Measurements from ENCODE around the gene STK38L. TPM values are rescaled to one million over a fixed set of nuclear protein-coding genes. Genes with fewer than 3 reads are reported as not detected.
"Not testable (repeated sequence)": the region's sequence is repeated elsewhere in the genome, so short reads cannot be mapped to it uniquely, and the experiment has no call there.

STK38L gene
- total RNA-seq, 1 experiment from 2014 or later: 25.2 TPM

DNA sequence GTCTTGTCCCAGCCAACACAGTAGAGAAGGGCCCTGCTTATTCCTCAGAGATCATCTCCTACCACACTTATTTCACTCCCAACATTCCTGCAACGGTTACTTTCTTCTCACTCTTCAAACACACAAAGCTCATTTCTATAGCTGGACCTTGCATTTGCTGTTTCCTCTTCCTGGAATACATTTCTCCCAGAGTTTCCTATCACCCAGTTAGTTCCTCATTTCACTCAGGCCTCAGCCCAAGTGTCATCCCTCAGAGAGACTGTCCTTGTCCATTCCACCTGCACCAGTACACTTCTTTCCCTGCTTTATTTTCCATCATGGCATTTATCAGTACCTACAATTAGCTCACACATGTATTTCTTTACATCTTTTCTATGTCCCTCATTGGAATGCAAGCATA is 14.7 kb upstream of the STK38L start:
- CTCF ChIA-PET: no interaction called here
- Histone ChIP-seq H3K4me3 (ENCODE audit: low read depth in 2 of 2, low read length in 2 of 2) (no peak overlapping the region), H3K36me3 (ENCODE audit: control insufficient read depth, insufficient read depth, low read length) (no peaks in the 10 kb centered on the region), H3K4me1 (ENCODE audit: control insufficient read depth, insufficient read depth, low read length) (no peaks in the 10 kb centered on the region), H3K9me3 (ENCODE audit: control insufficient read depth, insufficient read depth, low read depth, low read length) (no peaks in the 10 kb centered on the region), H3K27ac (ENCODE audit: low read length) (no peak overlapping the region), H3K27me3 (ENCODE audit: control insufficient read depth, insufficient read depth, low read length) (peaks cover 3% of the 10 kb centered on the region; the same call in 1 of the 2 replicates)
- no peak for ATAC-seq
- POLR2A ChIA-PET: no interaction called here
- TF ChIP-seq, protein P1, sequence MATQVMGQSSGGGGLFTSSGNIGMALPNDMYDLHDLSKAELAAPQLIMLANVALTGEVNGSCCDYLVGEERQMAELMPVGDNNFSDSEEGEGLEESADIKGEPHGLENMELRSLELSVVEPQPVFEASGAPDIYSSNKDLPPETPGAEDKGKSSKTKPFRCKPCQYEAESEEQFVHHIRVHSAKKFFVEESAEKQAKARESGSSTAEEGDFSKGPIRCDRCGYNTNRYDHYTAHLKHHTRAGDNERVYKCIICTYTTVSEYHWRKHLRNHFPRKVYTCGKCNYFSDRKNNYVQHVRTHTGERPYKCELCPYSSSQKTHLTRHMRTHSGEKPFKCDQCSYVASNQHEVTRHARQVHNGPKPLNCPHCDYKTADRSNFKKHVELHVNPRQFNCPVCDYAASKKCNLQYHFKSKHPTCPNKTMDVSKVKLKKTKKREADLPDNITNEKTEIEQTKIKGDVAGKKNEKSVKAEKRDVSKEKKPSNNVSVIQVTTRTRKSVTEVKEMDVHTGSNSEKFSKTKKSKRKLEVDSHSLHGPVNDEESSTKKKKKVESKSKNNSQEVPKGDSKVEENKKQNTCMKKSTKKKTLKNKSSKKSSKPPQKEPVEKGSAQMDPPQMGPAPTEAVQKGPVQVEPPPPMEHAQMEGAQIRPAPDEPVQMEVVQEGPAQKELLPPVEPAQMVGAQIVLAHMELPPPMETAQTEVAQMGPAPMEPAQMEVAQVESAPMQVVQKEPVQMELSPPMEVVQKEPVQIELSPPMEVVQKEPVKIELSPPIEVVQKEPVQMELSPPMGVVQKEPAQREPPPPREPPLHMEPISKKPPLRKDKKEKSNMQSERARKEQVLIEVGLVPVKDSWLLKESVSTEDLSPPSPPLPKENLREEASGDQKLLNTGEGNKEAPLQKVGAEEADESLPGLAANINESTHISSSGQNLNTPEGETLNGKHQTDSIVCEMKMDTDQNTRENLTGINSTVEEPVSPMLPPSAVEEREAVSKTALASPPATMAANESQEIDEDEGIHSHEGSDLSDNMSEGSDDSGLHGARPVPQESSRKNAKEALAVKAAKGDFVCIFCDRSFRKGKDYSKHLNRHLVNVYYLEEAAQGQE (IDR thresholded peaks at IDR 0.05; ENCODE audit: insufficient read depth in 1 of 2, low read depth in 2 of 2, low read length in 1 of 2): no peak
- TF ChIP-seq POLR2AphosphoS5 (IDR thresholded peaks at IDR 0.05; ENCODE audit: low read depth, low read length) (no peak), SIN3A (IDR thresholded peaks at IDR 0.05; ENCODE audit: borderline replicate concordance, insufficient read depth, low read depth, low read length) (no peak), TCF7L2 (IDR thresholded peaks at IDR 0.05; ENCODE audit: low read depth, low read length) (no peak)
- TF ChIP-seq, protein P2, sequence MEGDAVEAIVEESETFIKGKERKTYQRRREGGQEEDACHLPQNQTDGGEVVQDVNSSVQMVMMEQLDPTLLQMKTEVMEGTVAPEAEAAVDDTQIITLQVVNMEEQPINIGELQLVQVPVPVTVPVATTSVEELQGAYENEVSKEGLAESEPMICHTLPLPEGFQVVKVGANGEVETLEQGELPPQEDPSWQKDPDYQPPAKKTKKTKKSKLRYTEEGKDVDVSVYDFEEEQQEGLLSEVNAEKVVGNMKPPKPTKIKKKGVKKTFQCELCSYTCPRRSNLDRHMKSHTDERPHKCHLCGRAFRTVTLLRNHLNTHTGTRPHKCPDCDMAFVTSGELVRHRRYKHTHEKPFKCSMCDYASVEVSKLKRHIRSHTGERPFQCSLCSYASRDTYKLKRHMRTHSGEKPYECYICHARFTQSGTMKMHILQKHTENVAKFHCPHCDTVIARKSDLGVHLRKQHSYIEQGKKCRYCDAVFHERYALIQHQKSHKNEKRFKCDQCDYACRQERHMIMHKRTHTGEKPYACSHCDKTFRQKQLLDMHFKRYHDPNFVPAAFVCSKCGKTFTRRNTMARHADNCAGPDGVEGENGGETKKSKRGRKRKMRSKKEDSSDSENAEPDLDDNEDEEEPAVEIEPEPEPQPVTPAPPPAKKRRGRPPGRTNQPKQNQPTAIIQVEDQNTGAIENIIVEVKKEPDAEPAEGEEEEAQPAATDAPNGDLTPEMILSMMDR (IDR thresholded peaks at IDR 0.05): no peak
- intact Hi-C loops (cut with micrococcal nuclease; ENCODE audit: unreplicated experiment) (no loop called here), in situ Hi-C loops (cut with HindIII; ENCODE audit: low pct_unique_long_range_greater_than_20kb, low sequenced_read_pairs) (no loop called here)
- BruUV-seq (replicated peaks): no TSS peak
- DNase-seq (ENCODE audit: low read depth, low spot score): no peak

DNA sequence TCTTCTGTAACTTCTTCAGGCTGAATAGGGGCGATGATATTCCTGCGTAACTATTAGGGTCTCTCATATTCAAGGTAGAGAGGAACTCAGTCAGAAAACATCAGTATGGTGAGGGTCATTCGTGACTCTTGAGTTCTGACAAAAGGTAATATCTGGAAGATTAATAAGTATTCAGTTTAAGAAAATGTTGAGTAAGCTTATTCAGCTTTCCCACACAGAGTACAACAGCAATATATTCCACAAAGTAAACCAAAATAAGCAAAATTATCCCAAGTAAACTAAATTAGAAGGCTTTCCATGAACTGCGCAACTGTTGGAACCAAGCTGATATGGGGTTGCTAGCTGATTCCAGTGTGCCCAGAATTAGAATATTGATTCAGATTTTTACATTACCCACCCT is 12.7 kb upstream of the STK38L start:
- BruUV-seq (replicated peaks); CTCF ChIA-PET; H3K36me3 ChIP-seq (ENCODE audit: control insufficient read depth, insufficient read depth, low read length); in situ Hi-C loops (cut with HindIII; ENCODE audit: low pct_unique_long_range_greater_than_20kb, low sequenced_read_pairs); DNase-seq (ENCODE audit: low read depth, low spot score); H3K4me3 ChIP-seq (ENCODE audit: low read depth in 2 of 2, low read length in 2 of 2); H3K27me3 ChIP-seq (ENCODE audit: control insufficient read depth, insufficient read depth, low read length); ATAC-seq; POLR2A ChIA-PET; intact Hi-C loops (cut with micrococcal nuclease; ENCODE audit: unreplicated experiment); H3K4me1 ChIP-seq (ENCODE audit: control insufficient read depth, insufficient read depth, low read length); H3K9me3 ChIP-seq (ENCODE audit: control insufficient read depth, insufficient read depth, low read depth, low read length); H3K27ac ChIP-seq (ENCODE audit: low read length): not testable (repeated sequence)

DNA sequence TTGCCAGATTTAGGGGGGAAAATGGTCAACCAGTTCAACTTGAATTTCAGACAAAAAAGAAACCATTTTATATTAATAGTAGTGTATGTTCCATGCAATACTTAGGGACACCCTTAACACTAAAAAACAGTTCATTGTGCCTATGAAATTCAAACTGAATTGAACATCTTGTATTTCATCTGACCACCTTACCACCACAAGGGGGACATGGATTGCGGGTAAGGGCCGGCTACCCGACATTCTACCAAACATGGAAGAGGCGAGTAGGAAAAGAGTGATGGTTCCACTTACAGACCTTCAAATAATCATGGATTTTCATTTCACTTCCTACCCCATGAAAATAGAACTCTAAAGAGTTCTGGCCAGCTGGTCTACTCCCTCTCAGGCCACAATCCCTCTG is 10.3 kb upstream of the STK38L start:
- no TSS peak for BruUV-seq (replicated peaks)
- CTCF ChIA-PET: no interaction called here
- TF ChIP-seq TCF7L2 (IDR thresholded peaks at IDR 0.05; ENCODE audit: low read depth, low read length) (no peak), SIN3A (IDR thresholded peaks at IDR 0.05; ENCODE audit: borderline replicate concordance, insufficient read depth, low read depth, low read length) (no peak), POLR2AphosphoS5 (IDR thresholded peaks at IDR 0.05; ENCODE audit: low read depth, low read length) (no peak)
- TF ChIP-seq, protein P2 (IDR thresholded peaks at IDR 0.05): no peak
- TF ChIP-seq, protein P1 (IDR thresholded peaks at IDR 0.05; ENCODE audit: insufficient read depth in 1 of 2, low read depth in 2 of 2, low read length in 1 of 2): no peak
- POLR2A ChIA-PET: no interaction called here
- ATAC-seq (no peak), DNase-seq (ENCODE audit: low read depth, low spot score) (no peak)
- Histone ChIP-seq H3K9me3 (ENCODE audit: control insufficient read depth, insufficient read depth, low read depth, low read length) (no peaks in the 10 kb centered on the region), H3K4me1 (ENCODE audit: control insufficient read depth, insufficient read depth, low read length) (no peaks in the 10 kb centered on the region), H3K27me3 (ENCODE audit: control insufficient read depth, insufficient read depth, low read length) (no peaks in the 10 kb centered on the region; the same call in 1 of the 2 replicates), H3K4me3 (ENCODE audit: low read depth in 2 of 2, low read length in 2 of 2) (no peak overlapping the region), H3K27ac (ENCODE audit: low read length) (no peak overlapping the region), H3K36me3 (ENCODE audit: control insufficient read depth, insufficient read depth, low read length) (no peaks in the 10 kb centered on the region)
- intact Hi-C loops (cut with micrococcal nuclease; ENCODE audit: unreplicated experiment) (no loop called here), in situ Hi-C loops (cut with HindIII; ENCODE audit: low pct_unique_long_range_greater_than_20kb, low sequenced_read_pairs) (no loop called here)
